ENCODE results near the gene RPS25. TPM values are rescaled to one million over a fixed set of nuclear protein-coding genes. Genes with fewer than 3 reads are reported as not detected.

The RPS25 gene
- total and polyA plus RNA-seq, 9 of the 15 experiments (the other 6 are each of a cell fraction or from before 2014, with no cell fraction given): 1,553 to 5,486 (median 2,471) TPM

- 0 out of 2 replicates have a peak, but pooled peaks have one; percentile 15 for TF ChIP-seq CEBPG (CRISPR knock-in tag; IDR thresholded peaks at IDR 0.05)
- no peak for TF ChIP-seq CEBPG (tag; conservative IDR thresholded peaks at IDR 0.05 in 1 of 2, IDR thresholded peaks at IDR 0.05 in 1 of 2)
- no peak for TF ChIP-seq ATF3 (IDR thresholded peaks at IDR 0.05)
- no peak for TF ChIP-seq ATF3 (CRISPR knock-in tag; conservative IDR thresholded peaks at IDR 0.05)
- no peak for TF ChIP-seq HDAC6 (IDR thresholded peaks at IDR 0.05; ENCODE audit: low read depth, low read length)
- no peak; the same call in 1 of the 2 replicates for TF ChIP-seq ETS1 (conservative IDR thresholded peaks at IDR 0.05; ENCODE audit: control insufficient read depth, low read depth, low read length)
- peak in 1 of 3 experiments; percentile 65; a peak in 1 of 6 replicates for TF ChIP-seq ZBTB11 (CRISPR knock-in tag; IDR thresholded peaks at IDR 0.05)
- TF ChIP-seq HDGF (IDR thresholded peaks at IDR 0.05): no peak
- TF ChIP-seq TFAP4 (CRISPR knock-in tag; IDR thresholded peaks at IDR 0.05; ENCODE audit: borderline replicate concordance): peak; percentile 89
- TF ChIP-seq FUS (optimal IDR thresholded peaks at IDR 0.05; ENCODE audit: low read depth, low read length): no peak
- TF ChIP-seq ILK (tag; IDR thresholded peaks at IDR 0.05; ENCODE audit: borderline replicate concordance, low read depth): no peak
- no peak for TF ChIP-seq MBD2 (IDR thresholded peaks at IDR 0.05; ENCODE audit: borderline replicate concordance, low read depth)
- peak; percentile 100 for TF ChIP-seq L3MBTL2 (IDR thresholded peaks at IDR 0.05)
- peak; percentile 49; the same call in 1 of the 2 replicates for TF ChIP-seq ZNF143 (CRISPR knock-in tag; IDR thresholded peaks at IDR 0.05)
- TF ChIP-seq ZNF124 (CRISPR knock-in tag; IDR thresholded peaks at IDR 0.05): no peak
- TF ChIP-seq, protein P1, sequence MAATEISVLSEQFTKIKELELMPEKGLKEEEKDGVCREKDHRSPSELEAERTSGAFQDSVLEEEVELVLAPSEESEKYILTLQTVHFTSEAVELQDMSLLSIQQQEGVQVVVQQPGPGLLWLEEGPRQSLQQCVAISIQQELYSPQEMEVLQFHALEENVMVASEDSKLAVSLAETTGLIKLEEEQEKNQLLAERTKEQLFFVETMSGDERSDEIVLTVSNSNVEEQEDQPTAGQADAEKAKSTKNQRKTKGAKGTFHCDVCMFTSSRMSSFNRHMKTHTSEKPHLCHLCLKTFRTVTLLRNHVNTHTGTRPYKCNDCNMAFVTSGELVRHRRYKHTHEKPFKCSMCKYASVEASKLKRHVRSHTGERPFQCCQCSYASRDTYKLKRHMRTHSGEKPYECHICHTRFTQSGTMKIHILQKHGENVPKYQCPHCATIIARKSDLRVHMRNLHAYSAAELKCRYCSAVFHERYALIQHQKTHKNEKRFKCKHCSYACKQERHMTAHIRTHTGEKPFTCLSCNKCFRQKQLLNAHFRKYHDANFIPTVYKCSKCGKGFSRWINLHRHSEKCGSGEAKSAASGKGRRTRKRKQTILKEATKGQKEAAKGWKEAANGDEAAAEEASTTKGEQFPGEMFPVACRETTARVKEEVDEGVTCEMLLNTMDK (IDR thresholded peaks at IDR 0.05; ENCODE audit: borderline replicate concordance, insufficient read depth, low read depth, low read length, poor library complexity, severe bottlenecking): peak; percentile 89
- no peak for TF ChIP-seq GATA2 (CRISPR knock-in tag; IDR thresholded peaks at IDR 0.05)
Observed at GRCh38 chr11:119030329-119031047, 12.3 kb upstream of the RPS25 start, which contains the start of gene SLC37A4 (continued).

All from K562 (cell line).